Endothelial cell of umbilical vein (primary cell): Measurements from ENCODE around the gene B4GALT5. TPM values are rescaled to one million over a fixed set of nuclear protein-coding genes. Genes with fewer than 3 reads are reported as not detected.

Source experiments
- BruUV-seq: library from RNA; stranded (reverse); fragments of 400-500 nt; replicated peaks from 2 replicates; lab custom pipeline; 2021; lab: Mats Ljungman, UMichigan
- CTCF ChIA-PET: fragments of 300-600, 350-600 bp; sonication (Branson Sonifier 250); formaldehyde crosslinking; loops from one replicate; lab custom pipeline; 2021; ENCODE audit warnings: antibody characterized with exemption, inconsistent platforms; lab: Charles Lee
- POLR2A ChIA-PET: fragments of 300-600, 350-600 bp; sonication (Branson Sonifier 250); formaldehyde crosslinking; loops from one replicate; lab custom pipeline; 2021; ENCODE audit warnings: antibody characterized with exemption, inconsistent platforms; lab: Charles Lee
- DNase-seq: peaks from one replicate; pipeline ENCODE4 v3.0.0-alpha.2; 2011; ENCODE audit warnings: low read depth, low spot score
- FAIRE-seq: peaks from 2 replicates; lab custom pipeline; 2011; peaks lifted over from hg19 to GRCh38; lab: Jason Lieb, UNC
- H2AFZ ChIP-seq: 2 replicates; pipeline ENCODE4 v1.6.0; 2012; ENCODE audit warnings: low read depth, low read length, control low read depth, inconsistent platforms
- H3K27ac ChIP-seq: 2 replicates; pipeline ENCODE4 v1.5.1; 2011; ENCODE audit warnings: low read depth, mild to moderate bottlenecking, control low read depth, low read length, moderate library complexity; ENCODE audit not compliant: insufficient read depth
- H3K27me3 ChIP-seq, 2 experiments: 2 replicates each; pipeline versions ENCODE4 v1.6.0 to v1.6.1; 2011; ENCODE audit warnings: low read length in 2 of 2, mixed read lengths in 1 of 2; ENCODE audit not compliant: control insufficient read depth in 2 of 2, insufficient read depth in 2 of 2
- H3K36me3 ChIP-seq, 2 experiments: 2 replicates in 1 of 2; 3 replicates in 1 of 2; pipeline ENCODE4 v1.5.1; 2011; ENCODE audit warnings: low read length in 2 of 2, mild to moderate bottlenecking in 1 of 2, moderate library complexity in 1 of 2; ENCODE audit not compliant: control insufficient read depth in 2 of 2, insufficient read depth in 2 of 2; ENCODE audit errors: extremely low read depth in 1 of 2
- H3K4me1 ChIP-seq: 3 replicates; pipeline ENCODE4 v1.5.1; 2011; ENCODE audit warnings: mild to moderate bottlenecking, low read length; ENCODE audit not compliant: control insufficient read depth, insufficient read depth; ENCODE audit errors: extremely low read depth
- H3K4me2 ChIP-seq: 2 replicates; pipeline ENCODE4 v1.6.1; 2011; ENCODE audit warnings: low read length, control low read depth, mixed read lengths; ENCODE audit not compliant: insufficient read depth
- H3K4me3 ChIP-seq, 3 experiments: fragments of 200-600 bp in 1 of 3; sonication (generic), shearing (Covaris generic) in 1 of 3; replicated peaks in 1 of 3; 2 replicates each; pipeline ENCODE4 v1.5.1; 2011 to 2016; ENCODE audit warnings: control low read depth in 3 of 3, low read length in 3 of 3, mild to moderate bottlenecking in 2 of 3, inconsistent platforms in 1 of 3, low read depth in 1 of 3, moderate library complexity in 1 of 3; ENCODE audit not compliant: insufficient read depth in 1 of 3
- H3K79me2 ChIP-seq: 2 replicates; pipeline ENCODE4 v1.6.0; 2012; ENCODE audit warnings: low read length, inconsistent platforms; ENCODE audit not compliant: control insufficient read depth, insufficient read depth
- H3K9ac ChIP-seq: replicated peaks from 2 replicates; pipeline ENCODE3; 2011; ENCODE audit warnings: low read length, control low read depth; ENCODE audit not compliant: insufficient read depth; ENCODE audit errors: extremely low read depth
- H3K9me1 ChIP-seq: replicated peaks from 3 replicates; pipeline ENCODE4 v1.6.0; 2011; ENCODE audit warnings: mild to moderate bottlenecking, low read length; ENCODE audit not compliant: control insufficient read depth, insufficient read depth; ENCODE audit errors: extremely low read depth
- H3K9me3 ChIP-seq: replicated peaks from 2 replicates; pipeline ENCODE4 v1.5.1; 2012; ENCODE audit warnings: low read length, inconsistent platforms; ENCODE audit not compliant: control insufficient read depth, insufficient read depth
- H4K20me1 ChIP-seq: replicated peaks from 2 replicates; pipeline ENCODE3; 2011; ENCODE audit warnings: mild to moderate bottlenecking, low read length; ENCODE audit not compliant: control insufficient read depth, insufficient read depth; ENCODE audit errors: extremely low read depth
- CTCF ChIP-seq, 2 donors: IDR thresholded peaks; 1 replicate in 1 of 2; 2 replicates in 1 of 2; pipeline ENCODE4 v1.5.1; 2011; ENCODE audit warnings: low read length in 2 of 2, mild to moderate bottlenecking in 2 of 2, moderate library complexity in 2 of 2, control low read depth in 1 of 2, inconsistent platforms in 1 of 2, low read depth in 1 of 2; ENCODE audit not compliant: insufficient read depth in 1 of 2; ENCODE audit errors: extremely low read depth in 1 of 2
- FOS ChIP-seq: IDR thresholded peaks from 2 replicates; pipeline ENCODE4 v1.6.1; 2011; ENCODE audit warnings: mild to moderate bottlenecking, low read length, moderate library complexity, borderline replicate concordance; ENCODE audit not compliant: insufficient read depth
- GATA2 ChIP-seq: IDR thresholded peaks from 2 replicates; pipeline ENCODE4 v1.7.0; 2011; ENCODE audit warnings: low read depth, mild to moderate bottlenecking, moderate library complexity, mixed read lengths, low read length; ENCODE audit not compliant: insufficient read length, insufficient read depth
- JUN ChIP-seq: IDR thresholded peaks from 2 replicates; pipeline ENCODE4 v1.6.1; 2011; ENCODE audit warnings: borderline replicate concordance, low read depth; ENCODE audit not compliant: insufficient read length, insufficient read depth
- MAX ChIP-seq: IDR thresholded peaks from 2 replicates; pipeline ENCODE4 v1.6.1; 2011; ENCODE audit not compliant: insufficient read depth, insufficient read length
- MYC ChIP-seq: IDR thresholded peaks from one replicate; pipeline ENCODE4 v1.6.1; 2011; ENCODE audit warnings: mild to moderate bottlenecking, low read depth, low read length
- POLR2AphosphoS5 ChIP-seq: IDR thresholded peaks from 2 replicates; pipeline ENCODE4 v1.6.1; 2012; ENCODE audit warnings: low read depth, mild to moderate bottlenecking, control low read depth, low read length, moderate library complexity; ENCODE audit not compliant: insufficient read depth
- dilution Hi-C: fragments of 300-500 bp; cut with MboI; formaldehyde crosslinking; loops from one replicate; pipeline ENCODE4 v1.15.0; 2019; ENCODE audit warnings: low sequenced_read_pairs; ENCODE audit not compliant: extremely low pct_ligation_motif_present
- intact Hi-C: fragments of 100-400 bp; cut with micrococcal nuclease; formaldehyde crosslinking; loops from one replicate; pipeline ENCODE4 v1.10.0; 2022
- polyA plus RNA-seq, 4 experiments: library from polyadenylated mRNA; depleted of rRNA in 3 of 4; stranded (reverse) in 3 of 4; unstranded in 1 of 4; fragments of >200 nt; gene quantifications; 2 replicates each; pipeline versions ENCODE4 v1.2.1 to v1.2.3, GENCODE V29; 2011 to 2012; ENCODE audit warnings: missing spikeins in 1 of 4
- total RNA-seq: library from RNA; stranded (reverse); gene quantifications from 2 replicates; pipeline ENCODE4 v1.2.3, GENCODE V29; 2021

Gene B4GALT5
- total and polyA plus RNA-seq, 2 donors (not counting 3 experiments of a cell fraction or from before 2014, with no cell fraction given): 54.4 to 70.1 TPM

GRCh38 chr20:49752201-49752903, 38.7 kb upstream of the B4GALT5 start:
- BruUV-seq: no TSS peak
- no peaks in the 10 kb centered on the region for H3K9me1 ChIP-seq
- intact Hi-C loops: no loop called here

More at GRCh38 chr20:49752201-49752903, 38.7 kb upstream of the B4GALT5 start:
- no peak overlapping the region for H3K27ac ChIP-seq
- no peaks in the 10 kb centered on the region for H3K27me3 ChIP-seq
- no peak overlapping the region for H3K9ac ChIP-seq
- dilution Hi-C loops: no loop called here
- TF ChIP-seq POLR2AphosphoS5 (no peak), MAX (no peak), JUN (no peak), GATA2 (no peak), MYC (no peak), FOS (no peak), CTCF (IDR thresholded peaks at IDR 0.05; ENCODE audit: extremely low read depth in 1 of 2, insufficient read depth in 1 of 2, low read depth in 1 of 2, low read length in 2 of 2) (no peak)
- ChIA-PET CTCF (interaction anchor here (1.0 kb wide), 1 partner anchor 94 kb away, joined by 3 read pairs; no protein-coding TSS in a partner anchor), POLR2A (no interaction called here)
- no peak overlapping the region for H2AFZ ChIP-seq
- H4K20me1 ChIP-seq: no peaks in the 10 kb centered on the region
- no peaks in the 10 kb centered on the region for H3K79me2 ChIP-seq
- H3K4me2 ChIP-seq: no peak overlapping the region
- H3K9me3 ChIP-seq: no peaks in the 10 kb centered on the region
- DNase-seq (no peak), FAIRE-seq (no peak)
- H3K4me3 ChIP-seq: no peak overlapping the region
- no peaks in the 10 kb centered on the region for H3K4me1 ChIP-seq
- no peaks in the 10 kb centered on the region for H3K36me3 ChIP-seq
